Regular cardiac myocyte (primary cell): Measurements from ENCODE around the gene ZNF626. TPM values are rescaled to one million over a fixed set of nuclear protein-coding genes. Genes with fewer than 3 reads are reported as not detected.

ENCODE experiments used
- total RNA-seq: library from RNA; depleted of rRNA; stranded (reverse); fragments of >200 nt; gene quantifications from 2 replicates; pipeline ENCODE4 v1.2.3, GENCODE V29; 2014

The ZNF626 gene
- 19.7 and 24.5 TPM in 2 replicates for total RNA-seq

GRCh38 chr19:20661150-20661819 is at the start of gene ZNF626:
TSS of gene ZNF626 (minus strand) at chr19:20661571. CDS start at chr19:20661446, 125 bp downstream.

Other genes with a start within 250 kb of the ZNF626 start
- gene ZNF737, start 95.8 kb downstream of the ZNF626 start, total RNA-seq, result 8.2 and 20.6 TPM in 2 replicates
- 1.4 and 2.3 TPM in 2 replicates for gene ZNF66, start 114.7 kb upstream of the ZNF626 start, total RNA-seq